HG02852 (cell line): Measurements from ENCODE around the gene ACSM3.
"Not testable (repeated sequence)": the region's sequence is repeated elsewhere in the genome, so short reads cannot be mapped to it uniquely, and the experiment has no call there.

ENCODE experiments used
- ATAC-seq: cut with Tn5 transposase; IDR thresholded peaks from one replicate; pipeline ENCODE4 v1.9.1; 2021; ENCODE audit warnings: mild to moderate bottlenecking, moderate library complexity; ENCODE audit not compliant: unreplicated experiment

The ACSM3 gene

DNA sequence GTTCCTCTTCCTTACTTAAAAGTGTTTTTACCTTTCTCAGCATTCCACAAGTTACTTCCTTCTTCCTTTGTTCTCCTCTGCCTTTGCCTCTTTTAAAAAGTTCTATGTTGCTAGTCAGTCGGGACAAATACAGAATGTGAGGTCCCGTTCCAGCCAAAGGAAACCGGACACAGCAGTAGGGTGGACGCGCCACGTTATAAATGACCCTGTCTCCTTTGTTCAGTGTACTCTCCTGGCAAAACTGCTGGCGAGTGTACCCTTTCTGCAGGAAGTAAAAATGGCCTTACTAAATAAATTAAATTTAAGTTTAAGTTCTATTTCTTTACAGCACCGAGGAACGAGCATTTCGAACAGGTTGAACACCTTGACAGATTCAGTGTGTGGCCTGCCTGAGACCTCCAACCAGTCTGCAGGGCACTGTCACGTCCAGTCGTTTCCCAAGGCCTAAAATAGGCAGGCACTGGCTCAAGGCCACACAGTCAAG lies 41.9 kb downstream of the ACSM3 start:
- not testable (repeated sequence) for ATAC-seq

DNA sequence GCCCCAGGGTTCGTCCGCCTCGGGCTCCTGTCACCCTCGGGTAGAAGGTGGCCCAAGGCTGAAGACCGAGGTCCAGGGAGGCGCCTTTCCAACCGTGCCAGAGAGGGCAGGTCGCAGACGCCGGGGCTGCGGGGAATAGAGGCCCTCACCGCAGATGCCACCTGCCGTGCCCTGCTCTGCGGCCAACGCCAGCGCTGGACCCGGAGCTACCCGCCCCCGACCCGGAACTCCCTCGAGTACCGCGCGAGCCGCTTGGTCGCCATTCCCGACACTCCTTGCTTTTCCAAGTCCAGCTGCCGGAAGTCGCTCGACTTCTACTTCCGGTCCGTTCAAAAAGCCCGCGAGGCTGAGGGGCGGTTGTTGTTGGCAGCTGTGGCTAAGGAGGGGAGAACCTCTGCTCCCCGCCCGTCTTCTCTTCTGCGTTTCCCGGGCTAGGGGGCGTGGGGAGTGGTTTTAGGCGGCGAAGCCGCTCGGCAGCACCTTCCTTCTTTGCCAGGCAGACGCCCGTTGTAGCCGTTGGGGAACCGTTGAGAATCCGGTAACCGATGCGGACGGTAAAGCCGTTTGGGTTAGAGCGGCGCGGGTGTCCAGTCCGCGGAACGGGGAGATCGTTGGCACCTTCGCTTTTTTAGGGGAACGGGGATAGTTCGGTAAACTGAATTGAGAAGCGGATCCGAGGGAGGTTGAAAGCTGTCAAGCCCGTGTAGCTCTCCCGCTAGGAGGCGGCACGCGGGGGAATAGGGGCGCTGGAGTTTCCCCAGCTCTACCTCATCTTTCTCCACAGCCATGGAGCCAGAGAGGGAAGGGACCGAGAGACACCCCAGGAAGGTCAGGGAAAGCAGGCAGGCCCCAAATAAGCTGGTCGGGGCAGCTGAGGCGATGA lies 42.6 kb downstream of the ACSM3 start, which contains the start of the genes ERI2 and REXO5:
Gene ERI2 (minus strand): TSS at position 305 of the 883 bp plus-strand sequence. CDS start 42 bp downstream, at position 263.
Gene REXO5 (plus strand): TSS at position 360 of the 883 bp plus-strand sequence. CDS start 427 bp downstream, at position 787.
- ATAC-seq = peak; percentile 81

DNA sequence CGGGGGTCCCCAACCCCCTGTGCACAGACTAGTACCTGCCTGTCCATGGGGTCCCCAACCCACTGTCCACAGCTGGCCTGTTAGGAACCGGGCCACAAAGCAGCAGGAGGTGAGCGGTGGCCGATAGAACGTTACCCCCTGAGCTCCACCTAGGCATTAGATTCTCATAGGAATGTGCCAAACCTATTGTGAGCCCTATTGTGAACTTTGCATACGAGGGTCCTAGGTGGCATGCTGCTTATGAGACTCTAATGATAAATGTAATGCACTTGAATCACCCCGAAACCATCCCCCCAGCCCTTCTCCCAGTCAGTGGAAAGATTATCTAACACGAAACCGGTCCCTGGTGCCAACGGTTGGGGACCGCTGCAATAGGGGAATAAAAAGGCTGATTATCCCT lies 44.0 kb downstream of the ACSM3 start:
- no peak for ATAC-seq

DNA sequence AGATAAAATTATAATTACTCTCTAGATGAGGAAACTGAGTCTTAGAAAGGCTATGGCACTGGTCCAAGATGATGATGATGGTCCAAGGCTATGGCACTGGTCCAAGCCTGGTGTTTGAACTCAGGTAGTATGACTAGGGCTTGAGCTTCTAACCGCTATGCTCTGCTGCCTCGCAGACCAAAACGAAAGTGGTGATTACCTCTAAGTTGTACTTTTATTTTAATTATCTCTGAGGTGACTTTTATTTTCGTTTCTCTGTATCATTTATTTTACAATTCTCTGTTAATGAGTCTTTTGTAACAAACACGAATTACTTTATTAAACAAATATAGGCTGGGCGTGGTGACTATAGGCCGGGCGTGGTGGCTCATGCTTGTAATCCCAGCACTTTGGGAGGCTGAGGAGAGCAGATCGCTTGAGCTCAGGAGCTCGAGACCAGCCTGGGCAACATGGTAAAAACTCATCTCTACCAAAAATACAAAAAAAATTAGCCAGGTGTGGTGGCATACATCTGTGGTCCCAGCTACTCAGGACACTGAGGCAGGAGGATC lies 48.1 kb downstream of the ACSM3 start:
- ATAC-seq = no peak

DNA sequence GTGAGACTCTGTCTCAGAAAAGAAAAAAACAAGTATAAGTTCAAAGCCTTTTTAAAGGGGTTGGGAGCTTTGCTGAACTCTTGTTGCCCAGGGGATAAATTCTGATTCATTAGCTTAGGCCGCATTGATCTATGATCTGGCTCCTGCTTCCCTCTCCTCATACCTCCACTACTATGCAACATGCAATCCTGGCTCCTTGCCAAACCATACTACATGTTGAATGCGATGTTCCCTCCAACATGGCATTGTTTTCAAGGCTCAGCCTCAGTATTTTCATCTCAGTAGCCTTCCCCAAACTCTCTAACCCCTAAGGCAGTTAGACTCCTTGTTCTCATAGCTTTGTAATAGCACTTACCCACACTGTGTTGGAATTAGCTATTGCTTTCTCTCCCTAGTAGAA lies 48.7 kb downstream of the ACSM3 start:
- ATAC-seq = no peak

DNA sequence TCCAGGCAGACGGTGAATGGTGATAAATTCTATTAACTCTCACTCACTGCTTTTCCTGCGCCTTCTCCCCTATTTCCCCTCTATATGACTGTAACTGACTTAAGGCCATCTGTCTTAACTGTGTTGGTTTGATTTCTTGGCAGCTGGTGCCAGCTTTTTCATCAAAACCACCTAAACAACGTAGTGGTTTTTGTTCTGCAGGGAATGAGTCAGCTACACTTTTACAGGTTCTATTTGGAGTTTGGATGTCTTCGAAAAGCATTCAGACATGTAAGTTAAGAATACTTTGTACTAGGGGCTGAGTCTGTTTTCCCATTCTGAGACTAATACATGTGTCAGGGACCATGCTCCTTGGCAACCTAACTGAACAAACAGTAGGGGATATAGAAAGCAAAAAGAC lies 51.0 kb downstream of the ACSM3 start:
- no peak for ATAC-seq

DNA sequence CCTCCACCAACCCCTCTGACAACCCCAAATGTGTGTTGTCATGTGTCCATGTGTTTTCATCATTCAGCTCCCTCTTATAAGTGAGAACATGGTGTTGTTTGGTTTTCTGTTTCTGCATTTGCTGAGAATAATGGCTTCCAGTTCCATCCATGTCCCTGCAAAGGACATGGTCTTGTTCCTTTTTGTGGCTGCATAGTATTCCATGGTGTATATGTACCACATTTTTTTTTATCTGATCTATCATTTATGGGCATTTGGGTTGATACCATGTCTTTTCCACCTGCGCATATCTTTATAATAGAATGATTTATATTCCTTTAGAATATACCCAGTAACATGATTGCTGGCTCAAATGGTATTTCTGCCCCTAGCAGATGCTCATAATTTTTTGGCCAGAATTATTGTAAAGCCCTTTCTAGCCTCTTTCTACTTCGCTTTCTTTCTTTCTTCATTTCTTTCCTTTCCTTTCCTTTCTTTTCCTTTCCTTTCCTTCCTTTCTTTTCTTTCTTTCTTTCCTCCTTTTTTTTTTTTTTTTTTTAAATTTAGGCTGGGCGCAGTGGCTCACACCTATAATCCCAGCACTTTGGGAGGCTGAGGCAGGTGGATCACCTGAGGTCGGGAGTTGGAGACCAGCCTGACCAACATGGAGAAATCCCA lies 55.2 kb downstream of the ACSM3 start:
- no peak for ATAC-seq

DNA sequence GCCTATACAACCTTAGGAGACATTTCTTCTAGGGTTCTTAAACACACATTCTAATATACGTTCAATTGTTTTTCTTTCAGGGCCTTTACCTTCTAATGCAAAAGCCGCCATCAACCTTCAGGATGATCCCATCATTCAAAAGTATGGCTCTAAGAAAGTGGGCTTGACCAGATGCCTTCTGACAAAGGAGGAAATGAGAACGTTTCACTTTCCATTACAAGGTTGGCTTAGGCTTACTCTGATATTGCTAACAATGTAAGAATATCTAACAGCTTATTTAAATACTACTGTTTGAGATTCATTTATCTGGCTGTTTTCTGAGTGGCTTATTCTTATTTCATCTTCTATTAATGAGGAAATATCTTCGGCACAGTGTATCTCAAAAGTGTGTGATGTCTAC lies 57.9 kb downstream of the ACSM3 start:
- no peak for ATAC-seq

DNA sequence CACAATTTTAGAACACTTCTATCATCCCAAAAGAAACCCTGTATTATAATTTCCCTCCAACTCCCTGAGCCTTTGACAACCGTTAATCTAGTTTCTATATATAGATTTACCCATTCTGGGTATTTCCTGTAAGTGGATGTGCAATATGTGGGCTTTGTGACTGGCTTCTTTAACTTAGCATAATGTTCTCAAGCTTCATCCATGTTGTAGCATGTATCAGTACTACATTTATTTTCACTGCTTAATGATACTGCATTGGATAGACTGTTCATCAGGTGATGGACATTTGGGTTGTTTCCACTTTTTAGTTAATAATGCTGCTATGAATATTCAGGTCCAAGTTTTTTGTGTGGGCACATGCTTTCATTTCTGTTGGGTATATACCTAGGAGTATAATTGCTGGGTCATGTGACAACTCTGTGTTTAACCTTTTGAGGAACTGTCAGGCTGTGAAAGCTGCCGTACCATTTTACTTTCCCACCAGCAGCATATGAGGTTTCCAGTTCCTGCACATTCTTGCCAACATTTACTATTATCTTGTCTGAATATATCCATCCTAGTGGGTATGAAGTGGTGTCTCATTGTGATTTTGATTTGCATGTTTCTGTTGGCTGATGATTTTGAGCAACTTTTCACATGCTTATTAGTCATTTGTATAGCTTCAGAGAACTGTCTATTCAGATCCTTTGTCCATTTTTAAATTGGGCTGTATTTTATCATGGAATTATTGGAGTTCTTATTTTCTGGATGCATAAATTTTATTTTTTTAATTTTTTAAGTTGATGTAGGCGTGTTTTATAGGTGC lies 58.9 kb downstream of the ACSM3 start:
- ATAC-seq = no peak

DNA sequence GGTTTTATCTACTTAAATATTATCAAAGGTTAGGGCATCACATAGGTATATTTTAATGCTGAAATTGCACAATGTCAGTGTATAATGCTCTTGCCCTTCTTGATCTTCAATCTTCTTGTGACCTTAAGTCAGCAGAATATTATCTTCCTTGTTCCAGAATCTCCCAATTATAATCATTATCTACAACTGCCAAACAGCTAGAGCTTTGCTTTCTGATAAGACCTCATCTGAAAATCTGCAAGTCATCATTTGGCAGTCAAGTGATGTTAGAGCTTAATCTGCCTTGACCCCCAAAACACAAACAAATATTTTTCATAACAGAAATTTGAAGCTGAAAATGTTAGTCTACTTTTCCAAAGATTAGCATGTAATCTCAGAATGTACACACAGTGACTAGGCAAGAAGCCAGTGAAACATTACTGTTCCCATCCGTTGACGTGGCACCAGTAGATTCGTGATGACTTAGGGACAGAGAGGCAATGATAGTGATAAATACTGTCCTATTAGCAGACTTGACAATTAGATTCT lies 62.3 kb downstream of the ACSM3 start:
- ATAC-seq = no peak

DNA sequence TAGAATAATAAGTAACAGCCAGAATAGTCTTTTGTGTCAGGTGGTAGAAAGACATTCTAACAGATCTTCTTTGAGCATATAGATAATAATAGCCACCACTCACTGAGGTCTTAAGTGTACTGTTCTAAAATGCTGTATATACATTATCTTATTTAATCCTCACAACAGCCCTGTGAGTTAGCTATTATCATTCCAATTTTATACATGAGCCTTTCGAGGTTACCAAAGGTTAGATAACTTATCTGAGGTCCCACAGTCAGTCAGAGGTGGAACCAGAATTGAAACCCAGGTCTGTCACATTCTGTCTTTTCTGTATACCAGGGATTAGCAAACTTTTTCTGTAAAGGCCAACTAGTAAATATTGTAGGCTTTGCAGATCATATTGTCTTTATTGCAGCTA lies 65.7 kb downstream of the ACSM3 start:
- ATAC-seq = no peak

DNA sequence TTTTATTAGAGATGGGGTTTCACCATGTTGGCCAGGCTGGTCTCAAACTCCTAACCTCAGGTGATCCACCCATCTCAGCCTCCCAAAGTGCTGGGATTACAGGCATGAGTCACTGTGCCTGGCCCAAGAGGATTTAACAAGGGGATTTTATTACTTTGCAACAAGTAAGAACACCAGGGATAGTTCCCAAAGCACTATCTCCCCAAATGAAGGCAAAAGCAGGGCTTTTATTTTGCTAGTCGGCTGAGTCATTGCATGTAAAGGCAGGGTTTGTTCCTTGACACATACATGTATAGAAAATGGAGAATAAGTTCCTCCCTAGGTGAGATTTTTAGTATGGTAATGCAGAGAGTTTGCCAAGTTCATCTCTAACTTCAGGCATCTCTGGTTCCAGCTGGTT lies 66.6 kb downstream of the ACSM3 start:
- no peak for ATAC-seq

DNA sequence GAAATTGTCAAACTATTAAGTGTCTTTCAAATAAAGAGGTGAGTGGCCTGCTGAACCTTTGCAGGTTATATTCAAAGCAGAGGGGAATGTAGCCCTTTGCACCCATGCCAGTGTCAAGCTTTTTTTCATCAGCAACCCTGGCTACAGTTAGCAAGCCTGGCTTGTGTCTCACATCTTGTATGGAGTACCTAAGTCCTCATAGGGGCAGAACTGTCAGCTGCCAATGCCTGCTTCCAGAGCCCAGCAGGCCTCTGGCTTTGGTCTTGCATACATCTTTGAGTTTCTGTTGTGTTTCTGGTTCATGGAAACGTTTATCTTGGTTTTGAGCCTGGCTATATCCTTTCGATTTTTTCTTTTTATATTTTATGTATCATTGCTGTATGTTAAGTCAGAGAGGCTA lies 69.3 kb downstream of the ACSM3 start:
- no peak for ATAC-seq

DNA sequence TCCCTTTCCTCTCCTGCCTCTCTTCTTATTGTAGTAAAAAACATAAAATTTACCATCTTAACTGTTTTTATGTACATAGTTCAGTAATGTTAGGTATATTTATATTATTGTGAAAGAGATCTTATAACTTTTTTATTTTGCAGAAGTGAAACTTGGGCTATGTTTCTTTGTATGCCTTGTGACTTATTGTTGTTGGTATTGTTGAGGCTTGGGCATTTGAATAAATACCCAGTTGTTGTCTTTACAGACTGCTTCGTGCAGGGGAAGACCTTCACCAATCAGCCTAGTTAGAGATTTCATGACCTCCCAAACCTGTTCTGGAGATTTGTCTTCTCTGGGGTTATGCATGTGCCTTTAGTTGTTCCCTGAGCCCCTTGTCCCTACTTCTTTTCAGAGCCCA lies 74.4 kb downstream of the ACSM3 start:
- ATAC-seq = no peak

DNA sequence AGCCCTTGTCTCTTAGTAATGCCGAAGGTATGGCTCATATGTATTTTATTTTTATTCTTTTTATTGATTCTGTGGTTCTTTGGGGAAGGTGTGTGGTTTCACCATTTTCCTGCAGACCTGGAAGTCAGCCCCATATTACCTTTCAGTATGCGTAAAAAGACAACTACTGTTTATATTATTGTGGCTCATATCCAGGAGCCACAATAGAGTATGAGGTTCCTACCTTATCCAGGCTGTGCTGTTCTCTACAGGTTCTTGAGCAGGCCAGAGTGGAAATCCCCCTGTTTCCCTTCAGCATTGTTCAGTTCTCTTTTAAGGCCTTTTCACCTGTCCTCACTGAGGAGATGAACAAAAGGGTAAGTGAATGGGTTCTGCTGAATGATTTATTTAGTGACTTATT lies 75.7 kb downstream of the ACSM3 start:
- no peak for ATAC-seq

DNA sequence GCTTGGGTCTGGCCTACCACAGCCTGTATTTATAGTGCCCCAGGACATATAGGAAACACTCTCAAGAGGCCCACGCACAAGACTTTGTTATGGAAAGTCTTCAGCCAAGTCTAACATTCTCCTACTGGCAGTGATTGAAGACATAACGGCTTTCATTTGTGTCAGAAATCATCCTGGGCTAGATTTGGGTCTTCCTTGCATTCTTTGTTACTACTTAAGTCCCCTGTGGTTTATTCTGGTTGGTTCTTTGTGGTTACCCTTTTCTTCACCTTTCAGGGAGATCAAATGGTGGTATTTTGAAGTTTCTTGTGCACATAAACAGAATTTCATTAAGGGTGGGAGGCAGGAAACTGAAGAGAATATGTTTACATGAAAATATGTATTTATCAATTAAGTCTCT lies 80.2 kb downstream of the ACSM3 start:
- ATAC-seq = no peak

DNA sequence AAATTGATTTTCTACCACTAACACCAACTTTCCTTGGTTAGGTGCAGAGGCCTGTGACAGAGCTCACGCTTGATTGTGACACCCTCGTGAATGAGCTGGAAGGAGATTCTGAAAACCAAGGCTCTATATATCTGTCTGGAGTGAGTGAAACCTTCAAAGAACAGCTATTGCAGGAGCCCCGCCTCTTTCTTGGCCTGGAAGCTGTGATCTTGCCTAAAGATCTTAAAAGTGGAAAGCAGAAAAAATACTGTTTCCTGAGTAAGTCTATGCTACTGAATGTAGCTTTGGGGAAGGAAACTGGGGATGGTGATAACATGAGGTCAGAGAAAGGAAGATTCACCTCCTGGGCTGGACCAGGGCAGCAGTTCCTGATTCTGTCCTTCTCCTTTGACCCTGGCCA lies 80.8 kb downstream of the ACSM3 start:
- ATAC-seq = no peak

DNA sequence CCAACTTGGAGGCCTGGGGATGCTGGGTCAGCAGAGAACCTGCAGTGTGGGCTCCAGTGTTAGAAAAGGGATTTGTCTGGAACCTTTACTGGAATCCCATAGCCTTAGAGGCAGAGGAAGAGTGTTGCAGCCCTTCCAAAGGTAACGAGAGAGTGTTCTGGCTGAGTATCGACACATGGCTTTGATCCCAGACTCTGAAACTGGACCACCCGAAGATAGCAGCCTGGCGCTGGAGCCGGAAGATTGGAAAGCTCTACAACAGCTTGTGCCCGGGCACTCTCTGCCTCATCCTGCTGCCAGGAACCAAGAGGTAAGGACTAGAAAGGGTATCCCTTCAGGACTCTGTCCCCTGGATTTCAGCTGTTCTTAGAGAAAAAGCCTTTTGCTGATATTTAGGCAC lies 82.2 kb downstream of the ACSM3 start:
- ATAC-seq = no peak

DNA sequence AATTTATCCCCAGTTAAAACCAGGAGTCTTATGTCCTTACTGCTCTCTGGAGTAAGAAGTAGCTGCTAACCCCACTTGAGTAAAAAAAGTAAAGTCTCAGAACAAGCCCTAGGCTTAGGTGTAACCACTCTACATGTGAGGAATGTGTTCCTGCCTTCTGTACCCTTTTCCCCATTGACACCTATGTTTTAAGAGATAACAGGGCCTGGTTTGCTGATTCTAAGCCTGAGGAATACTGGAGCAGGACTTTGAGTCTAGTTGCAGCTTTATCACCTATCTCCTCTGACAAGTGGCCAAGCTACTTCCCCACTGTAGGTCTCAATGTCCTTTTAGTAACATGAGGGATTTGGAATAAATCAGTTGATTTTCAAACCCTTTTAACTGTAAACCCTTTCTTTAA lies 82.7 kb downstream of the ACSM3 start:
- ATAC-seq = no peak
